Hepatocyte (in vitro differentiated cells): ENCODE data around the gene PER1. TPM values are rescaled to one million over a fixed set of nuclear protein-coding genes. Genes with fewer than 3 reads are reported as not detected.

Source experiments
- DNase-seq: peaks from one replicate; pipeline ENCODE4 v3.0.0-alpha.2; 2016; ENCODE audit warnings: low spot score
- H2AFZ ChIP-seq: fragments of 200-600 bp; sonication (generic); 2 replicates; pipeline ENCODE4 v1.6.0; 2016; ENCODE audit warnings: antibody characterized with exemption, mild to moderate bottlenecking
- H3K27ac ChIP-seq: fragments of 200-600 bp; sonication (generic); 2 replicates; pipeline ENCODE4 v1.5.1; 2016; ENCODE audit warnings: mild to moderate bottlenecking
- H3K27me3 ChIP-seq: fragments of 200-600 bp; sonication (generic); 2 replicates; pipeline ENCODE4 v1.6.1; 2016
- H3K36me3 ChIP-seq: fragments of 200-600 bp; sonication (generic); replicated peaks from 2 replicates; pipeline ENCODE4 v1.5.1; 2016; ENCODE audit warnings: low read depth; ENCODE audit not compliant: insufficient read depth
- H3K4me1 ChIP-seq: fragments of 200-600 bp; sonication (generic); 2 replicates; pipeline ENCODE4 v1.5.1; 2016; ENCODE audit warnings: mild to moderate bottlenecking, moderate library complexity; ENCODE audit not compliant: insufficient read depth
- H3K4me2 ChIP-seq: fragments of 200-600 bp; sonication (generic); 2 replicates; pipeline ENCODE4 v1.6.0; 2016
- H3K4me3 ChIP-seq: fragments of 200-600 bp; sonication (generic); 2 replicates; pipeline ENCODE4 v1.5.1; 2016; ENCODE audit warnings: mild to moderate bottlenecking
- H3K79me2 ChIP-seq: fragments of 200-600 bp; sonication (generic); 2 replicates; pipeline ENCODE4 v1.6.0; 2017; ENCODE audit warnings: mild to moderate bottlenecking
- H3K9me2 ChIP-seq: fragments of 200-600 bp; sonication (generic); replicated peaks from 2 replicates; pipeline ENCODE4 v1.6.0; 2017; ENCODE audit warnings: mild to moderate bottlenecking; ENCODE audit not compliant: insufficient read depth
- H3K9me3 ChIP-seq: fragments of 200-600 bp; sonication (generic); 2 replicates; pipeline ENCODE4 v1.5.1; 2016; ENCODE audit warnings: low read depth, mild to moderate bottlenecking
- H4K20me1 ChIP-seq: fragments of 200-600 bp; sonication (generic); 2 replicates; pipeline ENCODE4 v1.6.0; 2016; ENCODE audit warnings: mild to moderate bottlenecking; ENCODE audit not compliant: insufficient read depth, poor library complexity, severe bottlenecking
- CTCF ChIP-seq: fragments of 200-600 bp; sonication (generic); IDR thresholded peaks from 2 replicates; pipeline ENCODE4 v1.5.1; 2016; ENCODE audit warnings: antibody characterized with exemption, mild to moderate bottlenecking; ENCODE audit not compliant: poor library complexity
- EZH2 ChIP-seq: fragments of 200-600 bp; sonication (generic); IDR thresholded peaks from 2 replicates; pipeline ENCODE4 v1.6.1; 2016; ENCODE audit warnings: antibody characterized with exemption, mild to moderate bottlenecking, borderline replicate concordance
- EZH2phosphoT487 ChIP-seq: fragments of 200-600 bp; sonication (generic); IDR thresholded peaks from one replicate; pipeline ENCODE4 v1.6.1; 2018; ENCODE audit warnings: antibody characterized with exemption, mild to moderate bottlenecking, low read depth, moderate library complexity; ENCODE audit not compliant: unreplicated experiment, severe bottlenecking
- WGBS: methylation state at CpG from one replicate; pipeline ENCODE4 v1.1.6; 2016; ENCODE audit warnings: low lambda C conversion rate; ENCODE audit errors: missing lambda C conversion rate; 5-methylcytosine and 5-hydroxymethylcytosine counted together
- polyA plus RNA-seq: library from polyadenylated mRNA; unstranded; fragments of >200 nt; fragmentation: Nextera tagmentation; extraction: Ambion mirVana; gene quantifications from 2 replicates; pipeline ENCODE4 v1.2.1, GENCODE V29; 2016
- total RNA-seq: library from RNA; depleted of rRNA; stranded (reverse); fragments of >200 nt; gene quantifications from 2 replicates; pipeline ENCODE4 v1.2.3, GENCODE V29; 2014

PER1 gene
- total and polyA plus RNA-seq, 2 experiments from 2014 or later, result 36.5 to 107 TPM

GRCh38 chr17:8187517-8188262, 35.5 kb upstream of the PER1 start:
- Histone ChIP-seq H3K4me1 (peaks cover 12% of the 10 kb centered on the region), H3K79me2 (peaks cover 9% of the 10 kb centered on the region), H3K9me2 (no peaks in the 10 kb centered on the region), H3K27me3 (no peaks in the 10 kb centered on the region), H2AFZ (no peak overlapping the region), H3K4me3 (peak overlapping the region; percentile 22), H3K27ac (peak overlapping the region; percentile 96), H4K20me1 (no peaks in the 10 kb centered on the region), H3K4me2 (peak overlapping the region; percentile 76), H3K36me3 (no peaks in the 10 kb centered on the region), H3K9me3 (no peaks in the 10 kb centered on the region)
- peak; percentile 96 for DNase-seq
- under 1% methylated on average over 25 of the region's 25 CpGs for WGBS
- TF ChIP-seq EZH2phosphoT487, result no peak
- no peak for TF ChIP-seq CTCF
- no peak for TF ChIP-seq EZH2

- under 1% methylated on average over 32 of the region's 32 CpGs for WGBS
- Histone ChIP-seq H4K20me1 (no peaks in the 10 kb centered on the region), H3K4me1 (peaks cover 12% of the 10 kb centered on the region), H3K4me2 (peak overlapping the region; percentile 76), H3K36me3 (no peaks in the 10 kb centered on the region), H3K4me3 (peak overlapping the region; percentile 96), H2AFZ (no peak overlapping the region), H3K9me2 (no peaks in the 10 kb centered on the region), H3K27ac (peak overlapping the region; percentile 96), H3K27me3 (no peaks in the 10 kb centered on the region), H3K9me3 (no peaks in the 10 kb centered on the region), H3K79me2 (peaks cover 9% of the 10 kb centered on the region)
- TF ChIP-seq EZH2phosphoT487 (no peak), CTCF (peak; percentile 50)
- DNase-seq, result peak; percentile 96
Observed at GRCh38 chr17:8186787-8187516, 34.7 kb upstream of the PER1 start.

- Histone ChIP-seq H3K4me3 (peak overlapping the region; percentile 96), H2AFZ (peak overlapping the region; percentile 72), H4K20me1 (no peaks in the 10 kb centered on the region), H3K27me3 (no peaks in the 10 kb centered on the region), H3K27ac (peak overlapping the region; percentile 96), H3K4me1 (peaks cover 12% of the 10 kb centered on the region), H3K9me2 (no peaks in the 10 kb centered on the region), H3K9me3 (no peaks in the 10 kb centered on the region), H3K36me3 (no peaks in the 10 kb centered on the region), H3K4me2 (peak overlapping the region; percentile 76), H3K79me2 (peaks cover 9% of the 10 kb centered on the region)
- no peak for DNase-seq
- 1% methylated on average over 23 of the region's 23 CpGs for WGBS
- TF ChIP-seq EZH2phosphoT487, result no peak
- TF ChIP-seq CTCF, result no peak
- no peak for TF ChIP-seq EZH2
Observed at GRCh38 chr17:8186446-8186786, 34.2 kb upstream of the PER1 start.
